HEK293 (cell line): ENCODE measurements around the gene DSCAM.

ENCODE experiments used
- CTCF ChIA-PET: fragments of 350-600 bp; formaldehyde crosslinking; extraction: SDS; loops from one replicate; lab custom pipeline; 2021; ENCODE audit warnings: antibody characterized with exemption; lab: Yijun Ruan, JAX
- POLR2A ChIA-PET: fragments of 300-600 bp; formaldehyde crosslinking; extraction: SDS; loops from one replicate; lab custom pipeline; 2020; ENCODE audit warnings: antibody characterized with exemption, inconsistent platforms; lab: Yijun Ruan, JAX
- H3K27ac ChIP-seq: fragments of 200-500 bp; sonication (Bioruptor generic); 2 replicates; pipeline ENCODE4 v1.5.1; 2014; ENCODE audit warnings: low read depth, low read length, control low read depth, inconsistent platforms; ENCODE audit errors: extremely low read depth
- H3K36me3 ChIP-seq, 2 experiments: fragments of 200-500 bp in 1 of 2; sonication (Bioruptor generic) in 1 of 2; 1 replicate in 1 of 2; 2 replicates in 1 of 2; pipeline ENCODE4 v1.5.1; 2014 to 2017; ENCODE audit warnings: inconsistent platforms in 2 of 2, low read length in 2 of 2; ENCODE audit not compliant: control insufficient read depth in 2 of 2, insufficient read depth in 1 of 2
- H3K4me1 ChIP-seq: fragments of 200-500 bp; sonication (Bioruptor generic); 2 replicates; pipeline ENCODE4 v1.5.1; 2014; ENCODE audit warnings: mild to moderate bottlenecking, low read length, inconsistent platforms; ENCODE audit not compliant: control insufficient read depth, insufficient read depth
- H3K4me3 ChIP-seq: 2 replicates; pipeline ENCODE4 v1.5.1; 2011; ENCODE audit warnings: low read depth, mild to moderate bottlenecking, control low read depth, low read length, moderate library complexity
- H3K9me3 ChIP-seq: fragments of 200-500 bp; sonication (Bioruptor generic); 2 replicates; pipeline ENCODE4 v1.5.1; 2014; ENCODE audit warnings: low read depth, low read length, inconsistent platforms; ENCODE audit not compliant: control insufficient read depth, insufficient read depth
- BCL11A ChIP-seq: fragments of 450-650 bp; formaldehyde crosslinking; IDR thresholded peaks from 2 replicates; pipeline ENCODE4 v1.5.1; 2016; ENCODE audit warnings: low read depth, missing biosample characterization, missing genetic modification characterization
- BCL11B ChIP-seq: fragments of 450-650 bp; formaldehyde crosslinking; IDR thresholded peaks from 2 replicates; pipeline ENCODE4 v1.5.1; 2016; ENCODE audit warnings: low read depth, missing biosample characterization, missing genetic modification characterization
- GLI4 ChIP-seq: fragments of 450-650 bp; formaldehyde crosslinking; IDR thresholded peaks from 2 replicates; pipeline ENCODE4 v1.5.1; 2016; ENCODE audit warnings: missing biosample characterization, missing genetic modification characterization
- HOXA7 ChIP-seq: sonication (generic); formaldehyde crosslinking; IDR thresholded peaks from 2 replicates; pipeline ENCODE4 v1.8.1; 2022; ENCODE audit warnings: missing genetic modification reagents, borderline replicate concordance
- KLF7 ChIP-seq: fragments of 450-650 bp; formaldehyde crosslinking; IDR thresholded peaks from 2 replicates; pipeline ENCODE4 v1.5.1; 2016; ENCODE audit warnings: missing biosample characterization, missing genetic modification characterization, borderline replicate concordance
- MZF1 ChIP-seq: fragments of 450-650 bp; formaldehyde crosslinking; IDR thresholded peaks from 2 replicates; pipeline ENCODE4 v1.5.1; 2017; ENCODE audit warnings: missing biosample characterization, missing genetic modification characterization, borderline replicate concordance
- PBX3 ChIP-seq: sonication (generic); formaldehyde crosslinking; IDR thresholded peaks from 2 replicates; pipeline ENCODE4 v1.8.1; 2022; ENCODE audit warnings: mild to moderate bottlenecking, moderate library complexity, missing genetic modification reagents
- SCRT2 ChIP-seq: fragments of 450-650 bp; formaldehyde crosslinking; IDR thresholded peaks from 2 replicates; pipeline ENCODE4 v1.5.1; 2016; ENCODE audit warnings: missing biosample characterization, missing genetic modification characterization
- ZBTB11 ChIP-seq: fragments of 450-650 bp; formaldehyde crosslinking; conservative IDR thresholded peaks from 2 replicates; pipeline ENCODE4 v1.5.1; 2016; ENCODE audit warnings: low read depth, missing biosample characterization, missing genetic modification characterization
- ZBTB48 ChIP-seq: fragments of 450-650 bp; formaldehyde crosslinking; IDR thresholded peaks from 2 replicates; pipeline ENCODE4 v1.5.1; 2016; ENCODE audit warnings: missing biosample characterization, missing genetic modification characterization
- ZFP3 ChIP-seq: fragments of 450-650 bp; formaldehyde crosslinking; IDR thresholded peaks from 2 replicates; pipeline ENCODE4 v1.5.1; 2016; ENCODE audit warnings: low read depth, missing biosample characterization, missing genetic modification characterization
- ZFP41 ChIP-seq: fragments of 450-650 bp; formaldehyde crosslinking; IDR thresholded peaks from 2 replicates; pipeline ENCODE4 v1.5.1; 2016; ENCODE audit warnings: missing biosample characterization, missing genetic modification characterization, borderline replicate concordance
- ZNF114 ChIP-seq: fragments of 450-650 bp; formaldehyde crosslinking; IDR thresholded peaks from 2 replicates; pipeline ENCODE4 v1.5.0; 2017; ENCODE audit warnings: missing biosample characterization, missing genetic modification characterization
- ZNF16 ChIP-seq: fragments of 450-650 bp; formaldehyde crosslinking; IDR thresholded peaks from 2 replicates; pipeline ENCODE4 v1.5.1; 2016; ENCODE audit warnings: low read depth, missing biosample characterization, missing genetic modification characterization
- ZNF239 ChIP-seq: fragments of 450-650 bp; formaldehyde crosslinking; IDR thresholded peaks from 2 replicates; pipeline ENCODE4 v1.5.1; 2016; ENCODE audit warnings: missing biosample characterization, missing genetic modification characterization
- ZNF335 ChIP-seq: fragments of 450-650 bp; formaldehyde crosslinking; conservative IDR thresholded peaks from 2 replicates; pipeline ENCODE4 v1.5.1; 2016; ENCODE audit warnings: missing biosample characterization, missing genetic modification characterization
- ZNF350 ChIP-seq: fragments of 450-650 bp; formaldehyde crosslinking; IDR thresholded peaks from 2 replicates; pipeline ENCODE4 v1.5.0; 2017; ENCODE audit warnings: missing biosample characterization, mild to moderate bottlenecking, missing genetic modification characterization
- ZNF416 ChIP-seq: fragments of 450-650 bp; formaldehyde crosslinking; IDR thresholded peaks from 2 replicates; pipeline ENCODE4 v1.5.1; 2016; ENCODE audit warnings: missing biosample characterization, missing genetic modification characterization
- ZNF473 ChIP-seq: fragments of 450-650 bp; formaldehyde crosslinking; IDR thresholded peaks from 2 replicates; pipeline ENCODE4 v1.5.1; 2017; ENCODE audit warnings: missing biosample characterization, missing genetic modification characterization
- ZNF629 ChIP-seq: fragments of 450-650 bp; formaldehyde crosslinking; IDR thresholded peaks from 2 replicates; pipeline ENCODE4 v1.5.1; 2017; ENCODE audit warnings: missing biosample characterization, missing genetic modification characterization

Gene DSCAM

GRCh38 chr21:40531431-40532110 lies 315.4 kb downstream of the DSCAM start:
- no peak overlapping the region for H3K27ac ChIP-seq
- H3K4me1 ChIP-seq: no peaks in the 10 kb centered on the region
- TF ChIP-seq BCL11B (no peak), BCL11A (tag by site-specific recombination) (no peak)
- POLR2A ChIA-PET: no interaction called here
- no peaks in the 10 kb centered on the region for H3K9me3 ChIP-seq
- H3K4me3 ChIP-seq: no peak overlapping the region
- CTCF ChIA-PET: interaction anchor here (0.6 to 1.1 kb wide), 3 partner anchors 26 to 637 kb away, joined by 3 to 6 read pairs (median 3); no protein-coding TSS in a partner anchor
- no peaks in the 10 kb centered on the region for H3K36me3 ChIP-seq

- no peak for TF ChIP-seq ZFP3 (tag by site-specific recombination)
- TF ChIP-seq HOXA7 (CRISPR knock-in tag): no peak
- TF ChIP-seq ZNF350 (tag by site-specific recombination): no peak
- TF ChIP-seq ZFP41 (tag by site-specific recombination): no peak
- TF ChIP-seq SCRT2 (tag by site-specific recombination): no peak
- no peak for TF ChIP-seq ZNF16 (tag by site-specific recombination)
- Histone ChIP-seq H3K27ac (no peak overlapping the region), H3K4me1 (no peaks in the 10 kb centered on the region), H3K4me3 (no peak overlapping the region), H3K9me3 (no peaks in the 10 kb centered on the region), H3K36me3 (no peaks in the 10 kb centered on the region)
- ChIA-PET POLR2A (no interaction called here), CTCF (interaction anchor here (0.6 to 1.1 kb wide), 4 partner anchors 26 to 637 kb away, joined by 3 to 6 read pairs (median 3); no protein-coding TSS in a partner anchor)
Observed at GRCh38 chr21:40531016-40531415, 315.9 kb downstream of the DSCAM start.

- TF ChIP-seq ZBTB11 (tag by site-specific recombination): no peak
- TF ChIP-seq MZF1: no peak
- no peak for TF ChIP-seq ZBTB48
- TF ChIP-seq ZNF416: no peak
- TF ChIP-seq KLF7 (tag by site-specific recombination): no peak
- no peak for TF ChIP-seq GLI4 (tag by site-specific recombination)
- no peak for TF ChIP-seq ZNF629 (tag by site-specific recombination)
- H3K27ac ChIP-seq: no peak overlapping the region
- H3K9me3 ChIP-seq: no peaks in the 10 kb centered on the region
- no peak overlapping the region for H3K4me3 ChIP-seq
- H3K36me3 ChIP-seq: no peaks in the 10 kb centered on the region
- ChIA-PET POLR2A (no interaction called here), CTCF (no interaction called here)
- H3K4me1 ChIP-seq: no peaks in the 10 kb centered on the region
Observed at GRCh38 chr21:40517646-40518045, 329.3 kb downstream of the DSCAM start.

GRCh38 chr21:40516335-40516734 lies 330.6 kb downstream of the DSCAM start:
- Histone ChIP-seq H3K27ac (no peak overlapping the region), H3K4me3 (no peak overlapping the region), H3K36me3 (no peaks in the 10 kb centered on the region)
- POLR2A ChIA-PET: no interaction called here
- TF ChIP-seq ZNF239 (tag by site-specific recombination): no peak
- no peak for TF ChIP-seq ZNF473
- no peak for TF ChIP-seq ZNF335 (tag by site-specific recombination)
- no peak for TF ChIP-seq ZNF114 (tag by site-specific recombination)
- no peak for TF ChIP-seq PBX3 (CRISPR knock-in tag)
- TF ChIP-seq, all 188 proteins: peak for 0
- CTCF ChIA-PET: no interaction called here
- no peaks in the 10 kb centered on the region for H3K4me1 ChIP-seq
- no peaks in the 10 kb centered on the region for H3K9me3 ChIP-seq
